Measurements from ENCODE around the gene ADAMTS3. TPM values are rescaled to one million over a fixed set of nuclear protein-coding genes. Genes with fewer than 3 reads are reported as not detected.

Gene ADAMTS3
- total RNA-seq, 4 donors from 2014 or later = 0.18 to 0.41 (median 0.23) TPM; not detected in 1

DNA sequence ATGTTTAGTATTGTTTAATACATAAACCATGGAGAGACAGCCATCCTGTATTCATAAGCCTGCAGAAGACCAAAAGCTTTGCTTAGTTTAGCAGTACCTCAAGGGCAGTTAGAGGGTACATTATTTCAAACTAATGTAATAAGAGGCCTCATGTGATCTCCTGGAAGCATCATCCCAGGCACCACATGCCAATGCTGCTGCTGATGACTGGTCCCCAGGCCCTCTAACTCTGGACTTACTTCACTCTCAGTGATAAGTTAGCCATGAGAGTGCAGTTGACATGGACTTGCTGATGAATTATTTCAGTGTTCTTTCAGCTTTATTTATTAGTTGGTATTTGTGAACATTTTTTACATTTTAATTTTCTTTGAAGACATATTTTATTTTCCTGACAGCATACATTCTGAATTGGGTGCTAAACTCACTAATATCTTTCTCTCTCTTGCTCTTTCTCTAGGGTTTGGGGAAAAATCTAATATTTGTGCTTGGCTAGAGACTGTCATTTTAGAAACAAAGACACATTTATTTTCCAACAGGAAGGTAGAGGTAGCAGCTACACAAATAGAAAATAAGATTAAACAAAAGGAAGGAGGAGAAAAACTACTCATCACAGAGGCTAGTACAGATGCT, 329.4 kb downstream of the ADAMTS3 start:
- in situ Hi-C loops (cut with MboI; ENCODE audit: low sequenced_read_pairs in 4 of 4) = no loop called here
- intact Hi-C loops (cut with DNase I; ENCODE audit: low total_unique reads) = no loop called here
- ATAC-seq = no peak

More for the DNA sequence above, 329.4 kb downstream of the ADAMTS3 start:
- Histone ChIP-seq H3K36me3 (no peaks in the 10 kb centered on the region), H3K4me1 (no peaks in the 10 kb centered on the region), H3K27me3 (no peaks in the 10 kb centered on the region), H3K27ac (no peak overlapping the region), H3K9me3 (no peaks in the 10 kb centered on the region), H3K4me3 (no peak overlapping the region)
- TF ChIP-seq, protein P1, sequence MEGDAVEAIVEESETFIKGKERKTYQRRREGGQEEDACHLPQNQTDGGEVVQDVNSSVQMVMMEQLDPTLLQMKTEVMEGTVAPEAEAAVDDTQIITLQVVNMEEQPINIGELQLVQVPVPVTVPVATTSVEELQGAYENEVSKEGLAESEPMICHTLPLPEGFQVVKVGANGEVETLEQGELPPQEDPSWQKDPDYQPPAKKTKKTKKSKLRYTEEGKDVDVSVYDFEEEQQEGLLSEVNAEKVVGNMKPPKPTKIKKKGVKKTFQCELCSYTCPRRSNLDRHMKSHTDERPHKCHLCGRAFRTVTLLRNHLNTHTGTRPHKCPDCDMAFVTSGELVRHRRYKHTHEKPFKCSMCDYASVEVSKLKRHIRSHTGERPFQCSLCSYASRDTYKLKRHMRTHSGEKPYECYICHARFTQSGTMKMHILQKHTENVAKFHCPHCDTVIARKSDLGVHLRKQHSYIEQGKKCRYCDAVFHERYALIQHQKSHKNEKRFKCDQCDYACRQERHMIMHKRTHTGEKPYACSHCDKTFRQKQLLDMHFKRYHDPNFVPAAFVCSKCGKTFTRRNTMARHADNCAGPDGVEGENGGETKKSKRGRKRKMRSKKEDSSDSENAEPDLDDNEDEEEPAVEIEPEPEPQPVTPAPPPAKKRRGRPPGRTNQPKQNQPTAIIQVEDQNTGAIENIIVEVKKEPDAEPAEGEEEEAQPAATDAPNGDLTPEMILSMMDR (IDR thresholded peaks at IDR 0.05 in 4 of 5, conservative IDR thresholded peaks at IDR 0.05 in 1 of 5) = no peak
- TF ChIP-seq POLR2A (IDR thresholded peaks at IDR 0.05) = no peak
- DNase-seq = no peak
